Sigmoid colon (tissue), 7 donors: ENCODE data around the gene ANTXR2. TPM values are rescaled to one million over a fixed set of nuclear protein-coding genes. Genes with fewer than 3 reads are reported as not detected.
"Not testable (repeated sequence)": the region's sequence is repeated elsewhere in the genome, so short reads cannot be mapped to it uniquely, and the experiment has no call there.

Experiments
- DNase-seq: peaks from one replicate; pipeline ENCODE4 v3.0.0-alpha.2; 2019
- H3K27ac ChIP-seq, 4 donors: fragments of 200-600 bp; sonication (generic); one replicate each; pipeline ENCODE4 v1.5.1; 2016 to 2019; ENCODE audit warnings: mild to moderate bottlenecking in 1 of 4
- H3K27me3 ChIP-seq, 3 donors: fragments of 200-600 bp; sonication (generic); one replicate each; pipeline ENCODE4 v1.5.1; 2019; ENCODE audit warnings: mild to moderate bottlenecking in 1 of 3
- H3K36me3 ChIP-seq, 4 donors: fragments of 200-600 bp; sonication (generic); one replicate each; pipeline ENCODE4 v1.5.1; 2016 to 2019
- H3K4me1 ChIP-seq, 4 donors: fragments of 200-600 bp; sonication (generic); one replicate each; pipeline ENCODE4 v1.5.1; 2017 to 2019
- H3K4me3 ChIP-seq, 4 donors: fragments of 200-600 bp; sonication (generic); one replicate each; pipeline ENCODE4 v1.5.1; 2017 to 2019; ENCODE audit warnings: mild to moderate bottlenecking in 2 of 4, moderate library complexity in 1 of 4
- H3K9me3 ChIP-seq, 4 donors: fragments of 200-600 bp in 3 of 4; sonication (generic) in 3 of 4; one replicate each; pipeline versions ENCODE4 v1.5.1 to v1.6.1; 2013 to 2019
- EP300 ChIP-seq, 4 donors: sonication (generic); formaldehyde crosslinking; IDR thresholded peaks; one replicate each; pipeline ENCODE4 v1.6.1; 2017; ENCODE audit warnings: antibody characterized with exemption in 4 of 4
- POLR2A ChIP-seq, 2 donors: fragments of 450-650 bp; IDR thresholded peaks; one replicate each; pipeline ENCODE4 v1.6.1; 2016; ENCODE audit warnings: antibody characterized with exemption in 2 of 2, mild to moderate bottlenecking in 2 of 2, moderate library complexity in 2 of 2
- POLR2AphosphoS5 ChIP-seq, 4 donors: sonication (generic); formaldehyde crosslinking; IDR thresholded peaks; one replicate each; pipeline ENCODE4 v1.6.1; 2017; ENCODE audit warnings: antibody characterized with exemption in 4 of 4
- WGBS, 2 donors: extraction: QIAGEN DNeasy Blood & Tissue Kit; methylation state at CpG; one replicate each; pipeline ENCODE4 v1.1.7; 2013; 5-methylcytosine and 5-hydroxymethylcytosine counted together
- intact Hi-C: fragments of 100-400 bp; cut with DNase I; formaldehyde crosslinking; loops from one replicate; pipeline ENCODE4 v1.15.1; 2023
- polyA plus RNA-seq, 3 donors: library from polyadenylated mRNA; stranded (reverse); fragments of 200-250 nt; gene quantifications; one replicate each; pipeline ENCODE4 v1.2.3, GENCODE V29; 2013
- total RNA-seq, 4 donors: library from RNA; depleted of rRNA; stranded (reverse); fragments of >200 nt; gene quantifications; one replicate each; pipeline ENCODE4 v1.1.0, GENCODE V29; 2016
- TF ChIP-seq, protein P1 (sequence below), 4 experiments: fragments of 450-650 bp in 3 of 4; fragments of 200-600 bp in 1 of 4; IDR thresholded peaks; one replicate each; pipeline ENCODE4 v1.5.1; 2016 to 2019; ENCODE audit warnings: antibody characterized with exemption in 4 of 4, mild to moderate bottlenecking in 3 of 4, moderate library complexity in 2 of 4
- donor health status: healthy with polysubstance abuse.
- donor health status: Bipolar disorder and iron deficiency.
- donor health status: healthy.

The ANTXR2 gene
- total and polyA plus RNA-seq, 7 donors = 11.4 to 237 (median 170) TPM

DNA sequence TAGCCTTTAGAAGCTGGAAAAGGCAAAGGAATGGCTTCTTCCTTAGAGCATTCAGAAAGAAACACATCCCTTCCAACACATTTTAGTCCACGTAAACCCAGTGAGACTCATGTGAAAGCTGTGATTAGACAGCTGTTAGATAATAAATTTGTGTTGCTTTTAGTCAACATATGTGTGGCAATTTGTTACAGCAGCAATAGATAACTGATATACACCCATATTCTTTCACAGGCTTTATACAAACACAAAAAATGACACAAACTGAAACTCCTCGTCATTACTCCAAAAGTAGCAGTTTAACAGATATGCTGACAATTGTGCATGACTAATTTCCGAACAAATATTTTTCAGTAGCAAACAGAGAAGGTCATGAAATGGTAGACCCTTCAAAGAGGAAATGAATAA, 65.3 kb downstream of the ANTXR2 start:
- intact Hi-C loops = no loop called here
- no peaks in the 10 kb centered on the region for H3K27me3 ChIP-seq
- peaks cover 0 to 8% (median 2%) of the 10 kb centered on the region in 4 donors for H3K9me3 ChIP-seq
- peaks cover 0 to 16% (median 12%) of the 10 kb centered on the region in 4 donors for H3K4me1 ChIP-seq
- no peak overlapping the region for H3K27ac ChIP-seq
- WGBS, 2 donors = 80 to 87% methylated on average over 3 of the region's 3 CpGs
- TF ChIP-seq EP300 (IDR thresholded peaks at IDR 0.05) (no peak), POLR2A (IDR thresholded peaks at IDR 0.05) (no peak), POLR2AphosphoS5 (IDR thresholded peaks at IDR 0.05) (no peak)
- TF ChIP-seq, protein P1, sequence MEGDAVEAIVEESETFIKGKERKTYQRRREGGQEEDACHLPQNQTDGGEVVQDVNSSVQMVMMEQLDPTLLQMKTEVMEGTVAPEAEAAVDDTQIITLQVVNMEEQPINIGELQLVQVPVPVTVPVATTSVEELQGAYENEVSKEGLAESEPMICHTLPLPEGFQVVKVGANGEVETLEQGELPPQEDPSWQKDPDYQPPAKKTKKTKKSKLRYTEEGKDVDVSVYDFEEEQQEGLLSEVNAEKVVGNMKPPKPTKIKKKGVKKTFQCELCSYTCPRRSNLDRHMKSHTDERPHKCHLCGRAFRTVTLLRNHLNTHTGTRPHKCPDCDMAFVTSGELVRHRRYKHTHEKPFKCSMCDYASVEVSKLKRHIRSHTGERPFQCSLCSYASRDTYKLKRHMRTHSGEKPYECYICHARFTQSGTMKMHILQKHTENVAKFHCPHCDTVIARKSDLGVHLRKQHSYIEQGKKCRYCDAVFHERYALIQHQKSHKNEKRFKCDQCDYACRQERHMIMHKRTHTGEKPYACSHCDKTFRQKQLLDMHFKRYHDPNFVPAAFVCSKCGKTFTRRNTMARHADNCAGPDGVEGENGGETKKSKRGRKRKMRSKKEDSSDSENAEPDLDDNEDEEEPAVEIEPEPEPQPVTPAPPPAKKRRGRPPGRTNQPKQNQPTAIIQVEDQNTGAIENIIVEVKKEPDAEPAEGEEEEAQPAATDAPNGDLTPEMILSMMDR (IDR thresholded peaks at IDR 0.05) = no peak
- peaks cover 0 to 60% (median 16%) of the 10 kb centered on the region in 4 donors for H3K36me3 ChIP-seq
- H3K4me3 ChIP-seq = no peak overlapping the region
- DNase-seq = no peak

DNA sequence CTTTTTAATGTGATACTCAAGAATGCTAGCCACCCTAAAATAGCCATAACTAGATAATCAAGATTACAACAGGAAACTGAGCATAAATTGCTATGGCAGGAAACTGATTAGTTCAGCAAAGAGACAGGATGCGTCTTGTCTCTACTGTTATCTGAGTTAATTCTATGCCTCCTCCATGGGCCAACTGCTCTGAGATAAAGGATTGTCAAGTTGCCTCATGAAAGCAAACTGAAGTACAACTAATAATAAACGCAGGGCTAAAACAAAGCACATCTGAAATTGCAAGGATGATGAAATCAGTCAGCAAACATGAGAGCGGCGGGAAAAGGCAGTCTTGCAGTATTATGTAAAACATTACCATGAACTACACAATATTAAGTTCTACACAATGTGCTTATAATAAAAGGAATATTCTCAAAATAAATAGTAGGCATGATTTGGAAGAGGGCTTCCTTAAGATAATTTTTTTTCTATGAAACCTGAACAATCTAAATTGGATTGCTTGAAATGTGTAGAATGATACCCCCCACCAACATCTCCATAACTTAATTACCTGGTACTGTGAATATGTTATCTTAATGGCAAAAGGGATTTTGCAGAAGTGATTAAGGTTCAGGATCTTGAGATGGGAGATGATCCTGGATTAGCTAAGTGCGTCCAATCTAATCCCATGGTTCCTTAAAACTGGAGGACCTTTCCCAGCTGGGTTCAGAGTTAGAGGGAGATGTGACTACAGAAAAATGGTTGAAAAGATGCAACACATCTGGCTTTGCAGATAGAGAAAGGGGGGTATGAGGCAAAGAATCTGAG, 65.9 kb downstream of the ANTXR2 start:
- 70 to 75% methylated on average over 5 of the region's 5 CpGs for WGBS, 2 donors
- Histone ChIP-seq H3K27me3 (no peaks in the 10 kb centered on the region), H3K4me3 (no peak overlapping the region), H3K27ac (no peak overlapping the region), H3K4me1 (peaks cover 0 to 10% (median 6%) of the 10 kb centered on the region in 4 donors), H3K9me3 (peaks cover 0 to 8% (median 2%) of the 10 kb centered on the region in 4 donors), H3K36me3 (peaks cover 0 to 60% (median 16%) of the 10 kb centered on the region in 4 donors)
- no peak for TF ChIP-seq EP300 (IDR thresholded peaks at IDR 0.05)
- no peak for TF ChIP-seq POLR2AphosphoS5 (IDR thresholded peaks at IDR 0.05)
- TF ChIP-seq, protein P1 (IDR thresholded peaks at IDR 0.05) = no peak
- no peak for TF ChIP-seq POLR2A (IDR thresholded peaks at IDR 0.05)
- DNase-seq = no peak
- intact Hi-C loops = no loop called here

DNA sequence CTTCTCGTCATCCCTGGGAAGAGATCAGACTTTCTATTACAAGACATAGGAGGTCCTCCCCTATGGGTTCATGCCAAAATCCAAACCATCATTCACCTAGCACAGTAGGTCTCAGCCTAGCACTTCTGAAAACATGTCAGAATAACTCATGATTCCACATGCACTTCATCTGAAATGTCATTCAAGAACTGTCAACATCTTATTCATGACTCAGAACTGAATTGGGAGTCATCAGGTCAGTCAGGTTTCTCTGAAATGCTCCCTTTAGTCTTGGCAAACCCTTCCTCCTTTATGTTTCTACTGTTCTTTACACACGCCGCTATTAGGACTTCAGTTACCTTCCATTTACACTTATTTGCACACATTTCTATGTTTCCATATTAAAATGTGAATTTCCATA, 67.2 kb downstream of the ANTXR2 start:
- no peak for DNase-seq
- intact Hi-C loops = no loop called here

DNA sequence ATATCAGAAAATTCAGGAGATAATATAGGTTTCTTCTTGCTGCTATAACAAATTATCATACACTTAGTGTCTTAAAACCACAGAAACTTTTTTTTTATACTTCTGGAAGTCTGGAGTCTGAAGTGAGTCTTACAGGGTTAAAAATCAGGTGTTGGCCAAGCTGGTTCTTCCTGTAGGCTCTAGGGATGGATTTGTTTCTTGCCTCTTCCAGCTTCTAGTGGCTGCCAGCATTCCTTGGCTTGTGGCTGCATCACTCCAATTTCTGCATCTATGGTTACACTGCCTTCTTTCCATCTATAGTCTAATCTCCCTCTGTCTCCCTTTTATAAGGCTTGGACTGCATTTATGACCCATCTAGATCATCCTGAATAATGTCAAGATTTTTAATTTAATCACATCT, 68.7 kb downstream of the ANTXR2 start:
- Histone ChIP-seq H3K4me1 (peaks cover 0 to 7% (median 0%) of the 10 kb centered on the region in 4 donors), H3K9me3 (peaks cover 0 to 8% (median 2%) of the 10 kb centered on the region in 4 donors), H3K4me3 (no peak overlapping the region), H3K27ac (no peak overlapping the region), H3K36me3 (peaks cover 0 to 50% (median 14%) of the 10 kb centered on the region in 4 donors), H3K27me3 (no peaks in the 10 kb centered on the region)
- no peak for DNase-seq
- TF ChIP-seq EP300 (IDR thresholded peaks at IDR 0.05) = no peak
- no peak for TF ChIP-seq POLR2AphosphoS5 (IDR thresholded peaks at IDR 0.05)
- TF ChIP-seq POLR2A (IDR thresholded peaks at IDR 0.05) = no peak
- TF ChIP-seq, protein P1 (IDR thresholded peaks at IDR 0.05) = no peak
- intact Hi-C loops = no loop called here

More for the DNA sequence above, 67.2 kb downstream of the ANTXR2 start:
- 90 to 95% methylated on average over 3 of the region's 3 CpGs for WGBS, 2 donors
- Histone ChIP-seq H3K4me3 (no peak overlapping the region), H3K27me3 (no peaks in the 10 kb centered on the region), H3K27ac (no peak overlapping the region), H3K4me1 (peaks cover 0 to 3% (median 0%) of the 10 kb centered on the region in 4 donors), H3K9me3 (peaks cover 0 to 8% (median 2%) of the 10 kb centered on the region in 4 donors), H3K36me3 (peaks cover 0 to 60% (median 16%) of the 10 kb centered on the region in 4 donors)
- TF ChIP-seq EP300 (IDR thresholded peaks at IDR 0.05) (no peak), POLR2AphosphoS5 (IDR thresholded peaks at IDR 0.05) (no peak), POLR2A (IDR thresholded peaks at IDR 0.05) (no peak)
- TF ChIP-seq, protein P1 (IDR thresholded peaks at IDR 0.05) = no peak

DNA sequence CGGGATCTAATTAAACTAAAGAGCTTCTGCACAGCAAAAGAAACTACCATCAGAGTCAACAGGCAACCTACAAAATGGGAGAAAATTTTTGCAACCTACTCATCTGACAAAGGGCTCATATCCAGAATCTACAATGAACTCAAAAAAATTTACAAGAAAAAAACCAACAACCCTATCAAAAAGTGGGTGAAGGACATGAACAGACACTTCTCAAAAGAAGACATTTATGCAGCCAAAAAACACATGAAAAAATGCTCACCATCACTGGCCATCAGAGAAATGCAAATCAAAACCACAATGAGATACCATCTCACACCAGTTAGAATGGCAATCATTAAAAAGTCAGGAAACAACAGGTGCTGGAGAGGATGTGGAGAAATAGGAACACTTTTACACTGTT, 70.5 kb downstream of the ANTXR2 start:
- 86 to 94% methylated on average over 1 of the region's 1 CpG for WGBS, 2 donors
- H3K27ac ChIP-seq, DNase-seq, intact Hi-C loops, H3K4me3 ChIP-seq, H3K27me3 ChIP-seq, H3K9me3 ChIP-seq: not testable (repeated sequence)
- peaks cover 0 to 34% (median 10%) of the 10 kb centered on the region in 4 donors for H3K36me3 ChIP-seq
- peaks cover 0 to 21% (median 15%) of the 10 kb centered on the region in 4 donors for H3K4me1 ChIP-seq

DNA sequence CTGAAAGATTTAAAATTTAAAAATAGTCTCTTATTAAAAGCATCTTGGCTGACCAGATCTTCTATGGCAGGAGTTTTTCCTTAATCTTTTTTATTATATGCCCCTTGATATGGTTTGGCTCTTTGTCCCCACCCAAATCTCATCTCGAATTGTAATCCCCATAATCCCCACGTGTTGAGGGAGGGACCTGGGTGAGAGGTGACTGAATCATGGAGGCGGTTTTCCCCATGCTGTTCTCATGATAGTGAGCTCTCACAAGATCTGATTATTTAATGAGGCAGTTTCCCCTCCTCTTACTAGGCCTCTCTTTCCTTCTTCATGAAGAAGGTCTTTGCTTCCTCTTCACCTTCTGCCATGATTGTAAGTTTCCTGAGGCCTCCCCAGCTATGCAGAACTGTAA, 74.0 kb downstream of the ANTXR2 start:
- H3K36me3 ChIP-seq, DNase-seq, H3K27me3 ChIP-seq, H3K9me3 ChIP-seq, H3K4me3 ChIP-seq, intact Hi-C loops: not testable (repeated sequence)
- WGBS, 2 donors = 87 to 95% methylated on average over 3 of the region's 3 CpGs
- peak overlapping the region in 1 of 4 donors; percentile 5 for H3K27ac ChIP-seq
- peaks cover 0 to 33% (median 32%) of the 10 kb centered on the region in 4 donors for H3K4me1 ChIP-seq
